AG04449 (cell line): ENCODE measurements around the gene SKAP1.
"Not testable (repeated sequence)": the region's sequence is repeated elsewhere in the genome, so short reads cannot be mapped to it uniquely, and the experiment has no call there.

Experiments used
- CTCF ChIA-PET: fragments of 350-600 bp; formaldehyde crosslinking; extraction: SDS; loops from one replicate; lab custom pipeline; 2021; ENCODE audit warnings: antibody characterized with exemption; lab: Yijun Ruan, JAX
- POLR2A ChIA-PET: fragments of 400-600, 350-600 bp; formaldehyde crosslinking; extraction: SDS; loops from one replicate; lab custom pipeline; 2020; ENCODE audit warnings: antibody characterized with exemption, inconsistent platforms; lab: Yijun Ruan, JAX
- DNase-seq: peaks from one replicate; pipeline ENCODE4 v3.0.0-alpha.2; 2010; ENCODE audit warnings: low read depth, low spot score
- H3K4me3 ChIP-seq: 2 replicates; pipeline ENCODE4 v1.5.1; 2011; ENCODE audit warnings: low read depth, mild to moderate bottlenecking, control low read depth, low read length
- CTCF ChIP-seq: IDR thresholded peaks from one replicate; pipeline ENCODE4 v1.5.1; 2011; ENCODE audit warnings: mild to moderate bottlenecking, moderate library complexity, low read length, control low read depth, inconsistent platforms; ENCODE audit not compliant: insufficient read depth; ENCODE audit errors: missing control alignments

The SKAP1 gene

GRCh38 chr17:48426019-48426665 is 3.9 kb downstream of the SKAP1 start:
- ChIA-PET CTCF (interaction anchor here (1.3 kb wide), 1 partner anchor 27 kb away, joined by 3 read pairs; no protein-coding TSS in a partner anchor), POLR2A (no interaction called here)
- DNase-seq, result no peak
- no peak for TF ChIP-seq CTCF
- no peak overlapping the region for H3K4me3 ChIP-seq

- H3K4me3 ChIP-seq, CTCF ChIA-PET, POLR2A ChIA-PET, DNase-seq: not testable (repeated sequence)
These were observed 8.0 kb downstream of the SKAP1 start for GRCh38 chr17:48422060-48422459.

DNA sequence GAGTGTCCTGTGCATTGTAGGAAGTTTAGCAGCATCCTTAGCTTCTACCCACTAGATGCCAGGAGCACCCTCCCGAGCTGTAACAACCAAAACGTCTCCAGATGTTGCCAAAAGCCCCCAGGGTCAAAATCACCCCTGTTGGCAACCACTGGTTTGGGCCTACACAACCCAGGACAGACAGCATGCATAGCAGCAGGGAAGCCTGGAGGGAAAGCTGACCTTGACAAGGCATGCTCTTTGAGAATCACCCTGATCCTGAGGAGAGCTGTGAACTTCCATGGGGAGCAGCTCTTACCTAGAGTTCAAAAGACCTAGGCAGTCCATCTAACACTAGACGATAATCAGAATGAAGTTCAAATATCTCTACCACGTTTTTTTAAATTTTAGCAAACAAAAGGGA is 9.2 kb downstream of the SKAP1 start:
- DNase-seq, result no peak
- H3K4me3 ChIP-seq, result no peak overlapping the region
- no peak for TF ChIP-seq CTCF
- ChIA-PET CTCF (interaction anchor here (1.0 kb wide), 1 partner anchor 36 kb away, joined by 3 read pairs; no protein-coding TSS in a partner anchor), POLR2A (interaction anchor here (0.6 to 0.7 kb wide), 2 partner anchors 118 to 142 kb away, joined by 3 to 4 read pairs; no protein-coding TSS in a partner anchor)

DNA sequence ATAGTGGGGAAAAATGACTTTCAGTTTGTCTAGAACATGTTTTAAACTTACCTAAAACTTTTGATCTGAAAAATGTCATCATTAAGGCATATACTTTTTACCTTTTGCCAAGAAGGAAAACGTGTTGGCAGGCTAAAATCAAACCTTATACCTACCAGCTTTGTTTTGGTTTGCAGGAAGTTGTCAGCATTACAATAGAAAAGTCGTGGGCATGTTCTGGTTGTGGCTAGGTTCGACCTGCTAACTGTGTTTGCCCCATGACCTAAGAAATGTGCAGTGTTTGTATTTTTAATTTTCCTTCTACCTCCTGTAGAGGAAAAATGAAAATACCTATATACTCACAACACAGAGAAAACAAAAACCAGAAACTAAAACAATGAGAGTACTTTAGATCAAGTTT is 13.0 kb downstream of the SKAP1 start:
- ChIA-PET CTCF (interaction anchor here (0.8 kb wide), 1 partner anchor 185 kb away, joined by 3 read pairs; no protein-coding TSS in a partner anchor), POLR2A (no interaction called here)
- H3K4me3 ChIP-seq, result no peak overlapping the region
- TF ChIP-seq CTCF, result no peak
- DNase-seq, result no peak

DNA sequence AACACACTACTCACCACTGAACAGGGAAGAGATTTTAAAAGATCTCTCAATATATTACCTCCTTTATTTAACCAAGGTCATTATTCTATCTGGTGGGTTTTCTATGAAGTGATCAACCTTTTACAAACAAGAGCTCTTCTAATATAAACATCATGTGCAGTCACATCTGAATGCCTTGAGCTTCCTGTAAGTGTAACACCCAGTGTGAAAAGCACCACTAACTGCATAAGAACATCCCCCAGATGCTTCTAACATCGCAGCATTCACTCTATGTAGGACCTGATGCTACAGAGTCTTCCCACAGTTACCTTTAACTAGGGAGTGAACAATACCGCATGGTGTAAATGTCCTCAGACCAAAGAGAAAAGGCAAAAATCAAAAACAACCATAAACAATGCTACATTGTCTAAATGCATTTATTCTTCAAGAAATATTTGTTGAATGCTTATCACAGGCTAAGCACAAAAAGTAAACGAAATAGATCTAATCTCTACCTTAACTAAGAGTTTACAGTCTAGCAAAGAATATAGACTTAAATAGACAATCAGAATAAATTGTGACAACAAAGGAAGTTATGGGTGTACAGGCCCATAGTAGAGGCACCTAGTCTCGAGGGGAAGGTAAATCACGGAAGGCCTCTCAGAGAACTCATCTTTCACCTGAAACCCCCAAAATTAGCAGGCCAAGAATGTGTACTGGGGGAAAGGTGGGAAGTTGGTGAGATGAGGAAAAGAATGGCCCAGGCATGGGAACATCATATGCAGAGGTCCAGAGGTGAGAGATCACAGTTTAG is 16.2 kb downstream of the SKAP1 start:
- TF ChIP-seq CTCF, result no peak
- H3K4me3 ChIP-seq, result no peak overlapping the region
- ChIA-PET POLR2A (no interaction called here), CTCF (no interaction called here)
- no peak for DNase-seq

DNA sequence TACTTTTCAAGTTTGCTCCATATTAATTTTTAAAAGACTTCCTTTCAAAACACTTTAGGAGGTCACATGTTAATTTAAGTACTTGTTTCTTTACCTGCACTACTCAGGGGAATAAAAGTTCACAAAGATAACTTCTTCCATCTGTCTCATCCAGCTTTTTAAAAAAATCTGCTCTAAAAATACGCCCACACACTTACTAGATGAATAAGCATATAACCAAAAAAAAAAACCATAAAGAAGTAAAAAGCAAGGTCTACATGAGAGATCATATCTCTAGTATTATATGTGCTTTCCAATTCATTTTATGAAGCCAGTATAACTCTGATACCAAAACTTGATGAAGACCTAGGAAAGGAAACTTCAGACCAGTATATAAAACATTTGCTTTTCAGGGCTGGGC is 17.2 kb downstream of the SKAP1 start:
- H3K4me3 ChIP-seq, result no peak overlapping the region
- TF ChIP-seq CTCF, result no peak
- POLR2A ChIA-PET, result no interaction called here
- DNase-seq, result no peak
- CTCF ChIA-PET, result no interaction called here

DNA sequence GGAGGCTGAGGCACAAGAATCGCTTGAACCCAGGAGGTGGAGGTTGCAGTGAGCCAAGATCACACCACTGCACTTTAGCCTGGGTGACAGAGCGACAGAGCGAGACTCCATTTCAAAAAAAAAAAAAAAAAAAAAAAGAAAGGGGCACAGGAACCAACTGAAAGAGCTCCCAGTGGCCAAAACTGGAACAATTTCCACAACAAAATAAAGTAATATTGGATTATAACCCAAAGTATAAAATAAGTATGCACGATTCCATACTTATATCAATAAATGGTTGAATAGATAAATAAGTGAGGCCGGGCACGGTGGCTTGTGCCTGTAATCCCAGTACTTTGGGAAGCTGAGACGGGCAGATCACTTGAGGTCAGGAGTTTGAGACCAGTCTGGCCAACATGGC is 19.2 kb downstream of the SKAP1 start:
- DNase-seq, POLR2A ChIA-PET, H3K4me3 ChIP-seq: not testable (repeated sequence)
- CTCF ChIA-PET, result interaction anchor here (1.0 kb wide), 1 partner anchor 15 kb away, joined by 3 read pairs; no protein-coding TSS in a partner anchor
